CD4-positive, alpha-beta T cell treated with Interferon gamma for 1 hour (primary cell): ENCODE results near the gene AP3B1.
A peak's percentile ranks its signal among the peaks of the same experiment; 100 is the strongest.

ENCODE experiments used
- DNase-seq: peaks from one replicate; pipeline ENCODE4 v3.0.0-alpha.2; 2020

Gene AP3B1

GRCh38 chr5:77999399-77999798 lies 295.1 kb downstream of the AP3B1 start:
- no peak for DNase-seq

- no peak for DNase-seq
Observed at GRCh38 chr5:77996943-77997342, 297.6 kb downstream of the AP3B1 start.

GRCh38 chr5:77995793-77996409 lies 298.6 kb downstream of the AP3B1 start:
- DNase-seq: no peak

- DNase-seq: no peak
Observed at GRCh38 chr5:77994943-77995342, 299.6 kb downstream of the AP3B1 start.

GRCh38 chr5:77993855-77994318 lies 300.6 kb downstream of the AP3B1 start:
- no peak for DNase-seq

GRCh38 chr5:77993141-77993854 lies 301.2 kb downstream of the AP3B1 start:
- DNase-seq: no peak

- no peak for DNase-seq
Observed at GRCh38 chr5:77991084-77991483, 303.4 kb downstream of the AP3B1 start.

- DNase-seq: no peak
Observed at GRCh38 chr5:77990020-77990419, 304.5 kb downstream of the AP3B1 start.

- no peak for DNase-seq
Observed at GRCh38 chr5:77987988-77988387, 306.5 kb downstream of the AP3B1 start.

GRCh38 chr5:77987331-77987730 lies 307.2 kb downstream of the AP3B1 start:
- DNase-seq: no peak

- DNase-seq: no peak
Observed at GRCh38 chr5:77986261-77986660, 308.2 kb downstream of the AP3B1 start.

- no peak for DNase-seq
Observed at GRCh38 chr5:77985247-77985646, 309.3 kb downstream of the AP3B1 start.

- DNase-seq: no peak
Observed at GRCh38 chr5:77984587-77984986, 309.9 kb downstream of the AP3B1 start.

- no peak for DNase-seq
Observed at GRCh38 chr5:77983482-77984199, 310.9 kb downstream of the AP3B1 start.

GRCh38 chr5:77981820-77982219 lies 312.7 kb downstream of the AP3B1 start:
- DNase-seq: no peak

GRCh38 chr5:77974576-77974975 lies 319.9 kb downstream of the AP3B1 start:
- DNase-seq: no peak

GRCh38 chr5:77973253-77973609 lies 321.3 kb downstream of the AP3B1 start:
- DNase-seq: no peak

- peak; percentile 10 for DNase-seq
Observed at GRCh38 chr5:77972469-77973252, 321.8 kb downstream of the AP3B1 start.

GRCh38 chr5:77971776-77972468 lies 322.6 kb downstream of the AP3B1 start:
- no peak for DNase-seq

GRCh38 chr5:77970891-77971290 lies 323.6 kb downstream of the AP3B1 start:
- no peak for DNase-seq

- DNase-seq: no peak
Observed at GRCh38 chr5:77963795-77964194, 330.7 kb downstream of the AP3B1 start.

- no peak for DNase-seq
Observed at GRCh38 chr5:77960863-77961396, 333.6 kb downstream of the AP3B1 start.
